Keratinocyte (primary cell): ENCODE results near the gene MYCBP2. TPM values are rescaled to one million over a fixed set of nuclear protein-coding genes. Genes with fewer than 3 reads are reported as not detected.
A peak's percentile ranks its signal among the peaks of the same experiment; 100 is the strongest.

Experiments
- DNase-seq: peaks from one replicate; pipeline ENCODE4 v3.0.0-alpha.2; 2011; ENCODE audit warnings: low read depth, missing footprints, low spot score
- FAIRE-seq: peaks from 2 replicates; lab custom pipeline; 2011; peaks lifted over from hg19 to GRCh38; lab: Jason Lieb, UNC
- H2AFZ ChIP-seq: 2 replicates; pipeline ENCODE4 v1.6.0; 2012; ENCODE audit warnings: low read length, control low read depth, inconsistent platforms; ENCODE audit not compliant: control insufficient read depth
- H3K27ac ChIP-seq: 2 replicates; pipeline ENCODE4 v1.5.1; 2011; ENCODE audit warnings: low read length; ENCODE audit not compliant: control insufficient read depth, insufficient read depth
- H3K27me3 ChIP-seq: 3 replicates; pipeline ENCODE4 v1.6.0; 2011; ENCODE audit warnings: low read length; ENCODE audit not compliant: control insufficient read depth, insufficient read depth; ENCODE audit errors: extremely low read depth
- H3K36me3 ChIP-seq, 2 experiments: 2 replicates in 1 of 2; 3 replicates in 1 of 2; pipeline ENCODE4 v1.5.1; 2011; ENCODE audit warnings: low read length in 2 of 2, mild to moderate bottlenecking in 1 of 2; ENCODE audit not compliant: control insufficient read depth in 2 of 2, insufficient read depth in 2 of 2; ENCODE audit errors: extremely low read depth in 1 of 2
- H3K4me1 ChIP-seq: 3 replicates; pipeline ENCODE4 v1.5.1; 2011; ENCODE audit warnings: low read length; ENCODE audit not compliant: control insufficient read depth, insufficient read depth; ENCODE audit errors: extremely low read depth
- H3K4me2 ChIP-seq: 3 replicates; pipeline ENCODE4 v1.6.0; 2011; ENCODE audit warnings: low read depth, low read length; ENCODE audit not compliant: control insufficient read depth, insufficient read depth; ENCODE audit errors: extremely low read depth
- H3K4me3 ChIP-seq, 3 experiments: fragments of 200-600 bp in 1 of 3; sonication (generic) in 1 of 3; 2 replicates in 2 of 3; 3 replicates in 1 of 3; pipeline ENCODE4 v1.5.1; 2011 to 2016; ENCODE audit warnings: low read length in 3 of 3, mild to moderate bottlenecking in 3 of 3, control low read depth in 2 of 3, inconsistent platforms in 1 of 3, low read depth in 1 of 3, mixed read lengths in 1 of 3, mixed run types in 1 of 3, moderate library complexity in 1 of 3; ENCODE audit not compliant: control insufficient read depth in 2 of 3, insufficient read depth in 2 of 3; ENCODE audit errors: extremely low read depth in 1 of 3
- H3K79me2 ChIP-seq: 2 replicates; pipeline ENCODE4 v1.6.0; 2012; ENCODE audit warnings: low read length; ENCODE audit not compliant: control insufficient read depth, insufficient read depth
- H3K9ac ChIP-seq: 3 replicates; pipeline ENCODE4 v1.6.0; 2011; ENCODE audit warnings: low read length; ENCODE audit not compliant: control insufficient read depth, insufficient read depth; ENCODE audit errors: extremely low read depth
- H3K9me1 ChIP-seq: 3 replicates; pipeline ENCODE4 v1.6.0; 2011; ENCODE audit warnings: low read length; ENCODE audit not compliant: control insufficient read depth, insufficient read depth; ENCODE audit errors: extremely low read depth
- H3K9me3 ChIP-seq: 2 replicates; pipeline ENCODE4 v1.5.1; 2012; ENCODE audit warnings: low read depth, low read length; ENCODE audit not compliant: control insufficient read depth
- H4K20me1 ChIP-seq: 3 replicates; pipeline ENCODE4 v1.6.0; 2011; ENCODE audit warnings: low read length; ENCODE audit not compliant: control insufficient read depth, insufficient read depth; ENCODE audit errors: extremely low read depth
- EZH2 ChIP-seq: IDR thresholded peaks from one replicate; pipeline ENCODE4 v1.6.1; 2012; ENCODE audit warnings: inconsistent platforms, mild to moderate bottlenecking, low read length, moderate library complexity
- dilution Hi-C: fragments of 300-500 bp; cut with MboI; formaldehyde crosslinking; loops from one replicate; pipeline ENCODE4 v1.7.0; 2020; ENCODE audit warnings: low sequenced_read_pairs; ENCODE audit not compliant: extremely low pct_ligation_motif_present
- polyA plus RNA-seq, 5 experiments: library from polyadenylated mRNA; depleted of rRNA in 3 of 5; stranded (reverse) in 3 of 5; stranded (forward) in 1 of 5; unstranded in 1 of 5; fragments of >200 nt; gene quantifications; 1 replicate in 1 of 5; 2 replicates in 3 of 5; 3 replicates in 1 of 5; pipeline versions ENCODE4 v1.2.1 to v1.2.3, GENCODE V29; 2011 to 2012; ENCODE audit warnings: missing spikeins in 2 of 5, low read depth in 1 of 5, low replicate concordance in 1 of 5
- TF ChIP-seq, protein P1 (sequence below), 3 experiments: IDR thresholded peaks in 1 of 3; conservative IDR thresholded peaks in 1 of 3; optimal IDR thresholded peaks in 1 of 3; 2 replicates in 2 of 3; 3 replicates in 1 of 3; pipeline versions ENCODE3 to v1.5.1; 2011; ENCODE audit warnings: low read length in 3 of 3, mild to moderate bottlenecking in 3 of 3, moderate library complexity in 2 of 3, control low read depth in 1 of 3, inconsistent platforms in 1 of 3; ENCODE audit not compliant: insufficient read depth in 2 of 3; ENCODE audit errors: extremely low read depth in 1 of 3

Gene MYCBP2
- polyA plus RNA-seq, 1 donor (not counting 4 experiments of a cell fraction or from before 2014, with no cell fraction given): 43.8 TPM

DNA sequence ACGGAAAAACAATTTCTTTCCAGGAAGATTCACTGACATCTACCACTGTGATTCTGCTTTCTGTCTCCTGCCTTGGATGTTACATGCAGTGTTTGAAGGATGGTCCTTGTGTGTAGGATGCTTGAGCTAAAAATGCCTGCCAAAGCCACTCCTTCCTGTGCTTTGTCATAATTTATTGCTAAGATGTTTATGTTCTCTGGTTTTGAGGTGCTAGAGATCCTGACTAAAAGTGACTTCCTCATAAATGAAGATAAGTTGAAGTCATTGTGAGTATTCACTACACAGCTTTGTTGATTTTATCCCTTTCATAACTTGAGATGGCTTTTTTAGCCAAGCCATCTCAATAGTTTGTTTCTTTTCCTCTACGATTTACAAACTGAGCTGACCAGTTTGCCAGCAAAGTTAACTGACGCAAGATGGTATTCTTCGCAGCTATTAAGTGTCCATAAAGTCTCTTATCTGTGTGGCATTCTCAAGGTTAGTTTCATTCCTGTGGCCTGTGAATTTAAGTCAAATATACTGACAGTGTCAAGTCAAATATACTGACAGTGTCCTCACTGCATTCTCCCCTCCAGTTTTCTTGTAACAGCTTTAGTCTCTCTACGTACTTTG lies 284.2 kb downstream of the MYCBP2 start:
- H3K9me1 ChIP-seq: no peaks in the 10 kb centered on the region
- no peaks in the 10 kb centered on the region for H3K27me3 ChIP-seq
- TF ChIP-seq, protein P1, sequence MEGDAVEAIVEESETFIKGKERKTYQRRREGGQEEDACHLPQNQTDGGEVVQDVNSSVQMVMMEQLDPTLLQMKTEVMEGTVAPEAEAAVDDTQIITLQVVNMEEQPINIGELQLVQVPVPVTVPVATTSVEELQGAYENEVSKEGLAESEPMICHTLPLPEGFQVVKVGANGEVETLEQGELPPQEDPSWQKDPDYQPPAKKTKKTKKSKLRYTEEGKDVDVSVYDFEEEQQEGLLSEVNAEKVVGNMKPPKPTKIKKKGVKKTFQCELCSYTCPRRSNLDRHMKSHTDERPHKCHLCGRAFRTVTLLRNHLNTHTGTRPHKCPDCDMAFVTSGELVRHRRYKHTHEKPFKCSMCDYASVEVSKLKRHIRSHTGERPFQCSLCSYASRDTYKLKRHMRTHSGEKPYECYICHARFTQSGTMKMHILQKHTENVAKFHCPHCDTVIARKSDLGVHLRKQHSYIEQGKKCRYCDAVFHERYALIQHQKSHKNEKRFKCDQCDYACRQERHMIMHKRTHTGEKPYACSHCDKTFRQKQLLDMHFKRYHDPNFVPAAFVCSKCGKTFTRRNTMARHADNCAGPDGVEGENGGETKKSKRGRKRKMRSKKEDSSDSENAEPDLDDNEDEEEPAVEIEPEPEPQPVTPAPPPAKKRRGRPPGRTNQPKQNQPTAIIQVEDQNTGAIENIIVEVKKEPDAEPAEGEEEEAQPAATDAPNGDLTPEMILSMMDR (optimal IDR thresholded peaks at IDR 0.05 in 1 of 3, IDR thresholded peaks at IDR 0.05 in 1 of 3, conservative IDR thresholded peaks at IDR 0.05 in 1 of 3; ENCODE audit: extremely low read depth in 1 of 3, insufficient read depth in 2 of 3, low read length in 3 of 3): no peak
- no peak for TF ChIP-seq EZH2
- FAIRE-seq (peak; percentile 41), DNase-seq (no peak)
- no peaks in the 10 kb centered on the region for H3K79me2 ChIP-seq
- dilution Hi-C loops: no loop called here
- H4K20me1 ChIP-seq: no peaks in the 10 kb centered on the region
- no peak overlapping the region for H2AFZ ChIP-seq
- H3K27ac ChIP-seq: no peak overlapping the region
- no peak overlapping the region for H3K4me2 ChIP-seq
- peaks cover 0 to 6% of the 10 kb centered on the region in 2 experiments for H3K36me3 ChIP-seq
- H3K9me3 ChIP-seq: no peaks in the 10 kb centered on the region
- H3K9ac ChIP-seq: no peak overlapping the region
- no peak overlapping the region for H3K4me3 ChIP-seq
- H3K4me1 ChIP-seq: no peaks in the 10 kb centered on the region

DNA sequence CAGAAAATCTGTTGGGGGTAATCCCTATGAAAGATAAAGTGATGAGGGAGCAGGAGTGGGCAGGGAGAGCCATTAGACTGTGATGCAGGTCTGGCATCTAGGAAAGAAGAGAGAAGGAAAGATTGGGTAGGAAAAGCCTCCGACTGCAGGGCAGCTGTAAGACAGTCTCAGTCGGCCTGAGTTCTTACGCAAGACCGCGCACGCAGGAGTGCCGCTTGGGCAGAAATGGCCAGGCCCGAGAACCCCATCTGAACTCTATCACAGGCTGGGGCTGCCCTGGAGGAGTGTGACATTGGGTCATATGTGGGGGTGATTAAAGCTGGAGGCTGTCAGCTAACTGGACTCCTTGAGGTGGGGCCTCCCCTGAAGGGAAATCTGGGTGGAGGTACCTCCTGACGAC lies 286.1 kb downstream of the MYCBP2 start:
- no peak overlapping the region for H3K4me3 ChIP-seq
- no peak for FAIRE-seq

More for the DNA sequence above, 286.1 kb downstream of the MYCBP2 start:
- H3K27ac ChIP-seq: no peak overlapping the region
- H3K4me2 ChIP-seq: no peak overlapping the region
- no peaks in the 10 kb centered on the region for H3K27me3 ChIP-seq
- no peaks in the 10 kb centered on the region for H3K9me3 ChIP-seq
- dilution Hi-C loops: no loop called here
- H3K79me2 ChIP-seq: no peaks in the 10 kb centered on the region
- H3K9ac ChIP-seq: no peak overlapping the region
- DNase-seq: no peak
- no peak for TF ChIP-seq EZH2
- TF ChIP-seq, protein P1 (optimal IDR thresholded peaks at IDR 0.05 in 1 of 3, IDR thresholded peaks at IDR 0.05 in 1 of 3, conservative IDR thresholded peaks at IDR 0.05 in 1 of 3; ENCODE audit: extremely low read depth in 1 of 3, insufficient read depth in 2 of 3, low read length in 3 of 3): no peak
- no peaks in the 10 kb centered on the region for H4K20me1 ChIP-seq
- no peaks in the 10 kb centered on the region for H3K9me1 ChIP-seq
- peaks cover 0 to 4% of the 10 kb centered on the region in 2 experiments for H3K36me3 ChIP-seq
- no peaks in the 10 kb centered on the region for H3K4me1 ChIP-seq
- H2AFZ ChIP-seq: no peak overlapping the region
